GM12878 (cell line): ENCODE data around the gene CORO7. TPM values are rescaled to one million over a fixed set of nuclear protein-coding genes. Genes with fewer than 3 reads are reported as not detected.

ENCODE experiments used
- ATAC-seq: fragments of 200-7000 bp; cut with Tn5 transposase; 3 replicates; pipeline ENCODE4 v1.9.1; 2020; ENCODE audit warnings: mild to moderate bottlenecking, moderate library complexity
- BruUV-seq: library from RNA; stranded (reverse); fragments of 400-500 nt; replicated peaks from 2 replicates; lab custom pipeline; 2021; lab: Mats Ljungman, UMichigan
- CTCF ChIA-PET: fragments of 300-600 bp; sonication (Branson Sonifier 250); formaldehyde crosslinking; extraction: SDS; loops from one replicate; lab custom pipeline; 2021; ENCODE audit warnings: inconsistent platforms; lab: Yijun Ruan, JAX
- POLR2A ChIA-PET: fragments of 350-600 bp; formaldehyde crosslinking; extraction: SDS; loops from one replicate; lab custom pipeline; 2021; ENCODE audit warnings: inconsistent platforms; lab: Charles Lee
- RAD21 ChIA-PET: fragments of 300-600 bp; sonication (Branson Sonifier 250); formaldehyde crosslinking; loops from one replicate; lab custom pipeline; 2023; ENCODE audit warnings: antibody characterized with exemption; ENCODE audit not compliant: unreplicated experiment; lab: Charles Lee
- SMC1A ChIA-PET: fragments of 300-600 bp; sonication (Branson Sonifier 250); formaldehyde crosslinking; loops from one replicate; lab custom pipeline; 2023; ENCODE audit not compliant: unreplicated experiment, uncharacterized antibody; lab: Charles Lee
- DNase-seq: peaks from one replicate; pipeline ENCODE4 v3.0.0-alpha.2; 2011; ENCODE audit warnings: low read depth, low spot score
- FAIRE-seq: peaks from 3 replicates; lab custom pipeline; 2011; peaks lifted over from hg19 to GRCh38; lab: Jason Lieb, UNC
- H2AFZ ChIP-seq: 2 replicates; pipeline ENCODE4 v1.6.0; 2011; ENCODE audit warnings: low read depth, low read length, control low read depth; ENCODE audit not compliant: control insufficient read depth
- H3K27ac ChIP-seq: 2 replicates; pipeline ENCODE4 v1.5.1; 2011; ENCODE audit warnings: control low read depth; ENCODE audit not compliant: control insufficient read depth, insufficient read depth
- H3K27me3 ChIP-seq, 2 experiments: replicated peaks in 1 of 2; 2 replicates each; pipeline versions ENCODE4 v1.6.0 to v1.6.1; 2011; ENCODE audit warnings: low read length in 1 of 2; ENCODE audit not compliant: control insufficient read depth in 2 of 2, insufficient read depth in 2 of 2
- H3K36me3 ChIP-seq, 2 experiments: 2 replicates each; pipeline ENCODE4 v1.5.1; 2011; ENCODE audit warnings: low read length in 1 of 2; ENCODE audit not compliant: control insufficient read depth in 2 of 2, insufficient read depth in 2 of 2
- H3K4me1 ChIP-seq: 2 replicates; pipeline ENCODE4 v1.6.1; 2011; ENCODE audit warnings: mild to moderate bottlenecking, low read length, moderate library complexity, mixed read lengths; ENCODE audit not compliant: control insufficient read depth, insufficient read depth
- H3K4me2 ChIP-seq: 2 replicates; pipeline ENCODE4 v1.6.0; 2011; ENCODE audit warnings: control low read depth; ENCODE audit not compliant: control insufficient read depth, insufficient read depth
- H3K4me3 ChIP-seq: fragments of 200-600 bp; sonication (generic); 2 replicates; pipeline ENCODE4 v1.5.1; 2016
- H3K79me2 ChIP-seq: 2 replicates; pipeline ENCODE4 v1.6.0; 2011; ENCODE audit warnings: low read length; ENCODE audit not compliant: control insufficient read depth, insufficient read depth
- H3K9ac ChIP-seq: 2 replicates; pipeline ENCODE4 v1.8.0; 2011; ENCODE audit warnings: low read length, control low read depth, mixed read lengths; ENCODE audit not compliant: control insufficient read depth, insufficient read depth
- H3K9me3 ChIP-seq: replicated peaks from 3 replicates; pipeline ENCODE4 v1.5.1; 2011; ENCODE audit warnings: mild to moderate bottlenecking, low read length; ENCODE audit not compliant: control insufficient read depth, insufficient read depth
- H4K20me1 ChIP-seq: 2 replicates; pipeline ENCODE4 v1.6.0; 2011; ENCODE audit not compliant: control insufficient read depth, insufficient read depth
- ELK1 ChIP-seq: IDR thresholded peaks from 2 replicates; pipeline ENCODE4 v1.6.1; 2012; ENCODE audit warnings: low read depth, low read length, improper control_type of control experiment
- KAT2A ChIP-seq: conservative IDR thresholded peaks from 2 replicates; pipeline ENCODE4 v1.6.1; 2011; ENCODE audit warnings: low read depth, low read length; ENCODE audit not compliant: control insufficient read depth
- NBN ChIP-seq: fragments of 450-650 bp; IDR thresholded peaks from 2 replicates; pipeline ENCODE4 v1.6.1; 2016
- PML ChIP-seq: IDR thresholded peaks from 2 replicates; pipeline ENCODE4 v1.6.1; 2012; ENCODE audit warnings: low read length, inconsistent platforms
- SIX5 ChIP-seq: IDR thresholded peaks from 2 replicates; pipeline ENCODE4 v1.6.1; 2011; ENCODE audit warnings: mild to moderate bottlenecking, low read depth, low read length, moderate library complexity; ENCODE audit not compliant: severe bottlenecking
- WGBS: methylation state at CpG from one replicate; pipeline ENCODE4 v1.1.6; 2016; ENCODE audit warnings: low lambda C conversion rate; ENCODE audit not compliant: insufficient replicate concordance, insufficient coverage; ENCODE audit errors: missing lambda C conversion rate; 5-methylcytosine and 5-hydroxymethylcytosine counted together
- in situ Hi-C: fragments of 300-500 bp; cut with MboI; formaldehyde crosslinking; loops from 9 replicates; pipeline ENCODE4 v1.14.3; 2018; ENCODE audit warnings: mixed read lengths
- intact Hi-C: fragments of 100-400 bp; cut with micrococcal nuclease; formaldehyde crosslinking; loops from one replicate; pipeline ENCODE4 v1.14.2; 2022; ENCODE audit not compliant: unreplicated experiment
- polyA plus RNA-seq, 11 experiments: library from polyadenylated mRNA; depleted of rRNA in 4 of 11; unstranded in 6 of 11; stranded (reverse) in 5 of 11; fragments of >200 nt; fragmentation: Nextera tagmentation in 4 of 11; fragmentation: Illumina TruSeq in 1 of 11; extraction: Ambion mirVana in 4 of 11; extraction: Trizol in 1 of 11; gene quantifications; 1 replicate in 1 of 11; 2 replicates in 10 of 11; pipeline versions ENCODE4 v1.2.1 to v1.2.3, GENCODE V29; 2011 to 2016; ENCODE audit warnings: inconsistent platforms in 2 of 11, missing spikeins in 2 of 11, low read depth in 1 of 11
- total RNA-seq, 4 experiments: library from RNA; depleted of rRNA in 3 of 4; stranded (reverse); fragments of >200 nt in 3 of 4; fragmentation: Illumina TruSeq in 1 of 4; extraction: Trizol in 1 of 4; gene quantifications; 2 replicates each; pipeline versions ENCODE4 v1.2.1 to v1.2.3, GENCODE V29; 2013 to 2021
- TF ChIP-seq, protein P1 (sequence below): fragments of 450-650 bp; conservative IDR thresholded peaks from 2 replicates; pipeline ENCODE4 v1.6.1; 2017; ENCODE audit warnings: mild to moderate bottlenecking, moderate library complexity
- TF ChIP-seq, protein P2 (sequence below): fragments of 150-350 bp; IDR thresholded peaks from 2 replicates; pipeline ENCODE4 v1.6.1; 2016; ENCODE audit warnings: low read depth, low read length
- TF ChIP-seq, protein P3 (sequence below): fragments of 450-650 bp; IDR thresholded peaks from 2 replicates; pipeline ENCODE4 v1.6.1; 2018; ENCODE audit warnings: borderline replicate concordance, mild to moderate bottlenecking; ENCODE audit not compliant: partially characterized antibody

CORO7 gene
- total and polyA plus RNA-seq, 10 of the 15 experiments (the other 5 are each of a cell fraction or from before 2014, with no cell fraction given): 0.64 to 89.2 (median 43.7) TPM

DNA sequence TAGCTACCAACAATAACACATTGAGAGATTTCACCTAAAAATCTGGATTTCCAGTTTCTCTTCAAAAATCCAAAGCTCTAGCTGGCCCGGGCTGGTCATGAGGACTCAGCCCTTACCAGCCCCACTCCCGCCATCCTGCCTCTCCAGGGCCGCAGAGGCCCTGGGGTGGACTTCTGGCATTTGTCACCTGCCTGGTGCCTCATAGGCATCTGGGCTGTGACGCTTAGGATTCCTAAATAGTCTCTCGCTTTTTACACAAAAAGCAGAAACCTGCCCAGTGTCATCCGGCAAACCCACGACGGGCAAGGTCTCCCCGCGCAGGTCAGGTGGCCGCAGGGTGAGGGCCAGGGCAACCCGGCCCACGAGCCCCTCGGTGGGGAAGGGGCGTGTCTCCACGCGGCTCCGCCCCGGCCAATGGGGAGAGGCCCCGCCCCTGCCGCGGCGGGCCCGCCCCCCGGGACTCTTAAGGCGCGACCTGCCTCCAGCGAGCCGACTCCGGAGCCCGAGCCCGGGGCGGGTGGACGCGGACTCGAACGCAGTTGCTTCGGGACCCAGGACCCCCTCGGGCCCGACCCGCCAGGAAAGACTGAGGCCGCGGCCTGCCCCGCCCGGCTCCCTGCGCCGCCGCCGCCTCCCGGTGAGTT is 44.9 kb downstream of the CORO7 start, which contains the start of gene VASN (continued):
- no peak for TF ChIP-seq ELK1

DNA sequence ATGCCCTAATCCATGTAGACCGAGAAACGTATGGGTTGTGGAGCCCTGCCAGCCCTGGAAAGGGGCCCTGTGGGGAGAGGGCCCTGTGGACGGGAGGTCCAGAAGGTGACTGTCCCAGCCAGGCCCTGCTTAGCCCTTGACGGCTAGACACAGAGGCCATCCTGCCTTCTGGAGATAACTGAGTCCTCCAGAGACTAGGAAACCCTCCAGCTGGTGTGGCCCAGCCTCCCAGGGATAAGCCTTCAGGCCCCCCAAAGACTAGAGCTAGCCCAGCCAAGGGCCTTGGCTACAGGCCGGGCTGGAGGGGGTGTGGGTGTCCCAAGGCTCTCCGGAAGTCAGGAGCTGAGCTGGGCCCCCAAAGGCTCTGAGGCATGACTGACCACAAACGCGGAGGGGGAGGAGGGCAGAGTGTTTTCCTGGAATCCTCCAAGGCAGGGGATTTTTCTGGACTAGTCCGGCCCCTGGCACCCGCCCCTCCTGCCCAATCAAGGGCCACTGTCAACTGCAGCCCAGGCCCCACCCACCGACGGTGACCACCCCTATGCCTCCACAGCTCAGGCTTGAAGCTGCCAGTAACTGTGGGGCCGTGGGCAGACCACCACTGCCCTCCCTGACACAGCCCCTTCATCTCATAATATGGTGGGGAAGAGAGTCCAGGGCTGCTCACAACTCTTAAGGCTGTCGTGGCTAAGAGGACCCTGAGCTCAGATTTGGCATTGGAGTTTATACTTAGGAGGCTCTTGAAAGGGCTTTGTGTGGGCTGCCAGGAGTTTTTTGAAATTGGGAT is 45.6 kb downstream of the CORO7 start:
- no peak overlapping the region for H3K4me3 ChIP-seq
- no TSS peak for BruUV-seq
- 73% methylated on average over 13 of the region's 14 CpGs for WGBS
- no peaks in the 10 kb centered on the region for H3K9me3 ChIP-seq
- ChIA-PET CTCF (interaction anchor here (0.6 to 1.9 kb wide), 5 partner anchors 18 to 184 kb away, joined by 3 to 11 read pairs (median 3); no protein-coding TSS in a partner anchor), RAD21 (interaction anchor here (1.0 kb wide), 1 partner anchor 32 kb away, joined by 3 read pairs; no protein-coding TSS in a partner anchor), POLR2A (no interaction called here), SMC1A (no interaction called here)
- ATAC-seq (no peak), FAIRE-seq (no peak), DNase-seq (no peak)
- H3K4me1 ChIP-seq: peaks cover 1% of the 10 kb centered on the region
- no peak overlapping the region for H3K4me2 ChIP-seq
- H3K27me3 ChIP-seq: no peaks in the 10 kb centered on the region
- in situ Hi-C loops (no loop called here), intact Hi-C loops (no loop called here)
- H2AFZ ChIP-seq: no peak overlapping the region
- peaks cover 0 to 5% of the 10 kb centered on the region in 2 experiments; a peak in 2 of 4 replicates for H3K36me3 ChIP-seq
- H3K79me2 ChIP-seq: no peaks in the 10 kb centered on the region
- H4K20me1 ChIP-seq: peaks cover 5% of the 10 kb centered on the region
- H3K27ac ChIP-seq: no peak overlapping the region
- H3K9ac ChIP-seq: no peak overlapping the region
- TF ChIP-seq, protein P1, sequence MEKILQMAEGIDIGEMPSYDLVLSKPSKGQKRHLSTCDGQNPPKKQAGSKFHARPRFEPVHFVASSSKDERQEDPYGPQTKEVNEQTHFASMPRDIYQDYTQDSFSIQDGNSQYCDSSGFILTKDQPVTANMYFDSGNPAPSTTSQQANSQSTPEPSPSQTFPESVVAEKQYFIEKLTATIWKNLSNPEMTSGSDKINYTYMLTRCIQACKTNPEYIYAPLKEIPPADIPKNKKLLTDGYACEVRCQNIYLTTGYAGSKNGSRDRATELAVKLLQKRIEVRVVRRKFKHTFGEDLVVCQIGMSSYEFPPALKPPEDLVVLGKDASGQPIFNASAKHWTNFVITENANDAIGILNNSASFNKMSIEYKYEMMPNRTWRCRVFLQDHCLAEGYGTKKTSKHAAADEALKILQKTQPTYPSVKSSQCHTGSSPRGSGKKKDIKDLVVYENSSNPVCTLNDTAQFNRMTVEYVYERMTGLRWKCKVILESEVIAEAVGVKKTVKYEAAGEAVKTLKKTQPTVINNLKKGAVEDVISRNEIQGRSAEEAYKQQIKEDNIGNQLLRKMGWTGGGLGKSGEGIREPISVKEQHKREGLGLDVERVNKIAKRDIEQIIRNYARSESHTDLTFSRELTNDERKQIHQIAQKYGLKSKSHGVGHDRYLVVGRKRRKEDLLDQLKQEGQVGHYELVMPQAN: no peak
- TF ChIP-seq, protein P2, sequence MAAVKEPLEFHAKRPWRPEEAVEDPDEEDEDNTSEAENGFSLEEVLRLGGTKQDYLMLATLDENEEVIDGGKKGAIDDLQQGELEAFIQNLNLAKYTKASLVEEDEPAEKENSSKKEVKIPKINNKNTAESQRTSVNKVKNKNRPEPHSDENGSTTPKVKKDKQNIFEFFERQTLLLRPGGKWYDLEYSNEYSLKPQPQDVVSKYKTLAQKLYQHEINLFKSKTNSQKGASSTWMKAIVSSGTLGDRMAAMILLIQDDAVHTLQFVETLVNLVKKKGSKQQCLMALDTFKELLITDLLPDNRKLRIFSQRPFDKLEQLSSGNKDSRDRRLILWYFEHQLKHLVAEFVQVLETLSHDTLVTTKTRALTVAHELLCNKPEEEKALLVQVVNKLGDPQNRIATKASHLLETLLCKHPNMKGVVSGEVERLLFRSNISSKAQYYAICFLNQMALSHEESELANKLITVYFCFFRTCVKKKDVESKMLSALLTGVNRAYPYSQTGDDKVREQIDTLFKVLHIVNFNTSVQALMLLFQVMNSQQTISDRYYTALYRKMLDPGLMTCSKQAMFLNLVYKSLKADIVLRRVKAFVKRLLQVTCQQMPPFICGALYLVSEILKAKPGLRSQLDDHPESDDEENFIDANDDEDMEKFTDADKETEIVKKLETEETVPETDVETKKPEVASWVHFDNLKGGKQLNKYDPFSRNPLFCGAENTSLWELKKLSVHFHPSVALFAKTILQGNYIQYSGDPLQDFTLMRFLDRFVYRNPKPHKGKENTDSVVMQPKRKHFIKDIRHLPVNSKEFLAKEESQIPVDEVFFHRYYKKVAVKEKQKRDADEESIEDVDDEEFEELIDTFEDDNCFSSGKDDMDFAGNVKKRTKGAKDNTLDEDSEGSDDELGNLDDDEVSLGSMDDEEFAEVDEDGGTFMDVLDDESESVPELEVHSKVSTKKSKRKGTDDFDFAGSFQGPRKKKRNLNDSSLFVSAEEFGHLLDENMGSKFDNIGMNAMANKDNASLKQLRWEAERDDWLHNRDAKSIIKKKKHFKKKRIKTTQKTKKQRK: no peak
- TF ChIP-seq, protein P3, sequence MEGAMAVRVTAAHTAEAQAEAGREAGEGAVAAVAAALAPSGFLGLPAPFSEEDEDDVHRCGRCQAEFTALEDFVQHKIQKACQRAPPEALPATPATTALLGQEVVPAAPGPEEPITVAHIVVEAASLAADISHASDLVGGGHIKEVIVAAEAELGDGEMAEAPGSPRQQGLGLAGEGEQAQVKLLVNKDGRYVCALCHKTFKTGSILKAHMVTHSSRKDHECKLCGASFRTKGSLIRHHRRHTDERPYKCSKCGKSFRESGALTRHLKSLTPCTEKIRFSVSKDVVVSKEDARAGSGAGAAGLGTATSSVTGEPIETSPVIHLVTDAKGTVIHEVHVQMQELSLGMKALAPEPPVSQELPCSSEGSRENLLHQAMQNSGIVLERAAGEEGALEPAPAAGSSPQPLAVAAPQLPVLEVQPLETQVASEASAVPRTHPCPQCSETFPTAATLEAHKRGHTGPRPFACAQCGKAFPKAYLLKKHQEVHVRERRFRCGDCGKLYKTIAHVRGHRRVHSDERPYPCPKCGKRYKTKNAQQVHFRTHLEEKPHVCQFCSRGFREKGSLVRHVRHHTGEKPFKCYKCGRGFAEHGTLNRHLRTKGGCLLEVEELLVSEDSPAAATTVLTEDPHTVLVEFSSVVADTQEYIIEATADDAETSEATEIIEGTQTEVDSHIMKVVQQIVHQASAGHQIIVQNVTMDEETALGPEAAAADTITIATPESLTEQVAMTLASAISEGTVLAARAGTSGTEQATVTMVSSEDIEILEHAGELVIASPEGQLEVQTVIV: no peak
- TF ChIP-seq NBN (no peak), PML (no peak), KAT2A (no peak), SIX5 (no peak)
